AG09319 (cell line): Measurements from ENCODE around the gene INSYN1.

Experiments
- DNase-seq: peaks from one replicate; pipeline ENCODE4 v3.0.0-alpha.2; 2010; ENCODE audit warnings: low read depth; ENCODE audit errors: extremely low read depth
- CTCF ChIP-seq: IDR thresholded peaks from 2 replicates; pipeline ENCODE4 v1.5.1; 2011; ENCODE audit warnings: low read depth, mild to moderate bottlenecking, inconsistent platforms, low read length, moderate library complexity

INSYN1 gene

GRCh38 chr15:73767806-73768501, 14.8 kb upstream of the INSYN1 start:
- no peak for TF ChIP-seq CTCF
- DNase-seq, result no peak

- TF ChIP-seq CTCF, result no peak
- no peak for DNase-seq
Measured at GRCh38 chr15:73766598-73766997, 13.4 kb upstream of the INSYN1 start.

- TF ChIP-seq CTCF, result no peak
- no peak for DNase-seq
Measured at GRCh38 chr15:73765778-73766177, 12.6 kb upstream of the INSYN1 start.

- TF ChIP-seq CTCF, result no peak
- no peak for DNase-seq
Measured at GRCh38 chr15:73763931-73764330, 10.8 kb upstream of the INSYN1 start.

GRCh38 chr15:73760330-73761329, 7.5 kb upstream of the INSYN1 start:
- no peak for TF ChIP-seq CTCF
- no peak for DNase-seq

GRCh38 chr15:73758461-73758860, 5.3 kb upstream of the INSYN1 start:
- DNase-seq, result no peak
- no peak for TF ChIP-seq CTCF

GRCh38 chr15:73757571-73757970, 4.4 kb upstream of the INSYN1 start:
- TF ChIP-seq CTCF, result no peak
- DNase-seq, result no peak
